SIG-M5 treated with dmso at 0.1 percent for 504 hours (cell line): ENCODE results near the gene NUDT17.

Experiments
- DNase-seq: peaks from one replicate; lab custom pipeline; 2025; ENCODE audit not compliant: unreplicated experiment; lab: John Stamatoyannopoulos, UW

NUDT17 gene

GRCh38 chr1:145887631-145888030, 42.2 kb downstream of the NUDT17 start:
- no peak for DNase-seq

GRCh38 chr1:145889722-145890121, 44.3 kb downstream of the NUDT17 start:
- peak; percentile 25 for DNase-seq

GRCh38 chr1:145891143-145891542, 45.7 kb downstream of the NUDT17 start:
- no peak for DNase-seq

GRCh38 chr1:145891587-145892485, 46.4 kb downstream of the NUDT17 start:
- peak; percentile 90 for DNase-seq

- no peak for DNase-seq
Measured at GRCh38 chr1:145892486-145893087, 47.2 kb downstream of the NUDT17 start.

- no peak for DNase-seq
Measured at GRCh38 chr1:145893306-145894055, 48.1 kb downstream of the NUDT17 start.

GRCh38 chr1:145895471-145895870, 50.0 kb downstream of the NUDT17 start:
- no peak for DNase-seq

- DNase-seq, result no peak
Measured at GRCh38 chr1:145897969-145898368, 52.5 kb downstream of the NUDT17 start.
